GM12801 (cell line): ENCODE results near the gene RUFY2.

Experiments used
- TF ChIP-seq, protein P1 (sequence below): IDR thresholded peaks from one replicate; pipeline ENCODE4 v1.5.1; 2011; ENCODE audit warnings: control low read depth; ENCODE audit not compliant: insufficient read length; ENCODE audit errors: extremely low read depth

RUFY2 gene

DNA sequence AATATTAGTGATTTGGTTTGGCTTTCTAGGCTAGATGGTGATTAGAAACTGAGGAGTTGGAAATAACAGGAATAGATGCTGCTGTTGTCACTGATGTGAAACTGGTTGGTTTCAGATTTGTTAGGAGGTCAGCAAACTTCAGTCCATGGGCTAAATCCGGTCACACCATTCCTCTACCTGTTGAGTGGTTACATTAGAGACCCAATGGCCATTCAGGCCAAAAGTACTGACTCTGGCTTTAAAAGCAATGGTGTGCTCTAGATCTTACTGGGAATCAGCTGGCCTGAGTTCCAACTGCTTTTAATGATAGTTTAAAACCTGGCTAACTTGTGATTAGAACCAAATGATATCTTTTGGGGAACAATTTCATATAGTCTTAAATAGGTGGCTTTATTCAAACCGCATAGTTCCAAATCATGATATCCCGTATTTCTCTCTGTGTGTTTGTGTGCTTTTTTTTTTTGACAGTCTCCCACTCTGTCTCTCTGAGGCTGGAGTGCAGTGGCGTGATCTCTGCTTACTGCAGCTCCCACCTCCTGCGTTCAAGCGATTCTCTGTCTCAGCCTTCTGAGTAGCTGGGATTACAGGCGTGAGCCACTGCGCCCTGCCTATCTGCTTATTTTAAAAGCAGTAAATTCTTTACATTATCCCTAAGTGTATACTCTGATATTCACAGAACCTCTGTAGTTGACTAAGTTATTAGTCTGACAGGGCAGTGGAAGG lies 66.6 kb downstream of the RUFY2 start:
- TF ChIP-seq, protein P1, sequence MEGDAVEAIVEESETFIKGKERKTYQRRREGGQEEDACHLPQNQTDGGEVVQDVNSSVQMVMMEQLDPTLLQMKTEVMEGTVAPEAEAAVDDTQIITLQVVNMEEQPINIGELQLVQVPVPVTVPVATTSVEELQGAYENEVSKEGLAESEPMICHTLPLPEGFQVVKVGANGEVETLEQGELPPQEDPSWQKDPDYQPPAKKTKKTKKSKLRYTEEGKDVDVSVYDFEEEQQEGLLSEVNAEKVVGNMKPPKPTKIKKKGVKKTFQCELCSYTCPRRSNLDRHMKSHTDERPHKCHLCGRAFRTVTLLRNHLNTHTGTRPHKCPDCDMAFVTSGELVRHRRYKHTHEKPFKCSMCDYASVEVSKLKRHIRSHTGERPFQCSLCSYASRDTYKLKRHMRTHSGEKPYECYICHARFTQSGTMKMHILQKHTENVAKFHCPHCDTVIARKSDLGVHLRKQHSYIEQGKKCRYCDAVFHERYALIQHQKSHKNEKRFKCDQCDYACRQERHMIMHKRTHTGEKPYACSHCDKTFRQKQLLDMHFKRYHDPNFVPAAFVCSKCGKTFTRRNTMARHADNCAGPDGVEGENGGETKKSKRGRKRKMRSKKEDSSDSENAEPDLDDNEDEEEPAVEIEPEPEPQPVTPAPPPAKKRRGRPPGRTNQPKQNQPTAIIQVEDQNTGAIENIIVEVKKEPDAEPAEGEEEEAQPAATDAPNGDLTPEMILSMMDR: no peak

DNA sequence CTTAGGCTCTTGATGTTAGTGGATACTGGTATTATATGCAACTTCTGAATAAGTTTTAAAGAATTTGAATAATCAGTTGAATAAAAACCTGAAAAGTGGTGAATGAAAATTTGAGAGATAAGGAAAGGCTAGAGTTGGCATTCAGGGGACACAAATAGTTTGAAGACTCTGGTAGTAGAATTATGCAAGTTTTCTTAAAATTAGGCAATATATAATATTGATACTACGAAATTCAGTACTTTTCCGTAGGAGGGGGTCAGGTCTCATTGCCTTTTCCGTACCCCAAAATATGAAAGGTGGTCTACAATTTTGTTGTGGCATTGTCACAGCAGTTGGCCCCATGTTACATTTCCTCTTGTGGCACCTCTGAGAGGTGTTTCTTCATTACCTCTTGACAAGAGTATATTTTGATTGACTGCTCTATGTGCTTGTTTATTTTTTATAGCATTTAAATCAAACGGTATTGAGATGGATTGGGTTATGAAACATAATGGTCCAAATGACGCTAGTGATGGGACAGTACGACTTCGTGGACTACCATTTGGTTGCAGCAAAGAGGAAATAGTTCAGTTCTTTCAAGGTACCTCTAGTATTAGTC lies 70.2 kb downstream of the RUFY2 start:
- TF ChIP-seq, protein P1: no peak

DNA sequence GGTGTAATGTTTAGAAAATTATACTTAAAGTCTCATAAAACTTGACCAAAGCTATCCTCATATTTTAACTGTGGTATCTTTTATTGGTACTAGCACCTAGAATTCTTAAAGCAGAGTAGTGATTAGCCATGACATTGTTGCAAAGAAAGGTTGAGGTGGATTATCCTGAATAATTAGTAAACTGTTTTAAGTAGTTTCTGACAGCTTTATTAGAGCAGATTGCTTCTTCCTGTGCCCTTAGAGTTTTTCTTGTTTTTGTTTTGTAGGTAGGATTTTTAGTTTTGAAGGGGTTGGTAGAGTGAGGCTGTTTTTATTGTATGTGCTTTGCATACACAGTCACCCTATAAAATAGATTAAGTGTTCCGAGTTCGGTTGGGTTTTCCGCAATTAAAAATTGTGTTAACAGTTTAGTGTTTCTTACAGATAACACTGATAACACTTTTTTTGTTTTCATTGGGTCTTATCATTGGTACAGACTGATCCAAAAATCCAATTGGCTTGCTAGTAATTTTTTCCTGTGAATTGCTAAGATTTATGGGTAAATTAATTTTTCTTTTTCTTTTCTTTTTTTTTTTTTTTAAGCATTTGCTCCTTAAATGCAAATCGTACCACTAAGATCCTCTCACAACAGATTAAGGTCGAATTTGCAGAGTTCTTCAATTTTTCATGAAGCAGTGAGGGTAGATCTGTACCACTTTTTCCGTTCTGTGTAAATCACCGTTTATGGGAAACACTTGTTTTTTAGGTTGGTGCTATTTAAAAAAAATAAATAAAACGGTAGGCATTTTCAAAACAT lies 72.2 kb downstream of the RUFY2 start:
- TF ChIP-seq, protein P1: no peak

DNA sequence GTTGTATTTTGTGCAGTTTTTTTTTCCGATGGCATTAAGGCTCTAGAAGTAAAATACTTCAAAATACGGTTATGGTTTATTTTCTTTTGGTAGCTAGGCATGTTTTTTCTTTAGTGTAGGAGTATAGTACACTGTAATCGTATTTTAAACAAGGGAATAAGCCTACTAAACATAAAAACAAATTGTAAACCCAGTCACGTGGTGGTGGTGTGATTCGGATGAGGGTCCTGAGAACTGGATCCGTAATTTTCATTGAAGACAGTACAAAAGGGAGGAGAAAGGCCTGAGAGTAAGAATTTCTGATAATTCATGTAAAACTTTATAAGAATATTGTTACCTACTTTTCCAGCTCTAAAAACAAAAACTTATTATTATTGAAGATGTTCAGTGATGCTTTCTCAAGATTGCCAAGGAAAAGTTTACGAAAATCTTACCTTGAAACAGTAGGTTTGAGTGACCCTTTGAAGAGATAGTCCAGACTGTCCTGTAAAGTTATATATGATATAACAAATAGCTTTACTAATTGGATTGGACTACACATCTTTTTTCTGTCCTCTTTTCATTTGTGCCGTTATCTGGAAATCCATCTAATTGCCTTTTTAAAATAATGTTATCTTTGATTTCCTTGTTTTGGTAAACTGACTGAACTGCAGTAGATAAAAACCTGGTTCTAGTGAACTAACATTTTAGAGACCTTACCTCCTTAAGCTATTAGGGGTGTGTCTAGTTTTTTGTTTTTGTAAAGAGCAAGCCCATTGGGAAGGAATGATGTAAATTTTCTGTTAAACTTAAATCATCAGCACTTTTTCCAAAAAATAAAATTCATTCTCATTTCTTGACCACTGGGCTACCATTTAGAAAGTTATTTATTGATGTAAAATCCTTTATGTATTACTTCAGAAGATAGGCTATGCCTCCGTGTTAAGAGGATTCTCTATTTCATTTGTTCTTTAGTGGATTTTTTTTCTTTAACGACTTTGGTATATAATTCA lies 73.3 kb downstream of the RUFY2 start:
- TF ChIP-seq, protein P1: no peak

DNA sequence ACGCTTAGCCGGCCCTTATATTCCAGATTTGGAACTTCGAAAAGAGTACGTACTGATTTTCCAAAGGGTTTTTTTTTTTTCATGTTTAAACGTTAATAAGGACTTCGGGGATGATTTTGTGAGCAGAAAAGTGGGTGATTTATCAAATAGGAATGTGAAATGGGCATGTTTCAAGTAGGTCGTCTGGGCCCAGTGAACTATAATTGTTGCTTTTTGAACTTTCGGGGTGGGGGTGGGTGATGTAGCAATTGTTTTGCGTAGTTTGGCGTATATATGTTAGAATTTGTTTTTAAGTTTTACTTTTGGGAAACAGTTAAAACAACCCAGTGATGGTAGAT lies 74.0 kb downstream of the RUFY2 start:
- TF ChIP-seq, protein P1: no peak

DNA sequence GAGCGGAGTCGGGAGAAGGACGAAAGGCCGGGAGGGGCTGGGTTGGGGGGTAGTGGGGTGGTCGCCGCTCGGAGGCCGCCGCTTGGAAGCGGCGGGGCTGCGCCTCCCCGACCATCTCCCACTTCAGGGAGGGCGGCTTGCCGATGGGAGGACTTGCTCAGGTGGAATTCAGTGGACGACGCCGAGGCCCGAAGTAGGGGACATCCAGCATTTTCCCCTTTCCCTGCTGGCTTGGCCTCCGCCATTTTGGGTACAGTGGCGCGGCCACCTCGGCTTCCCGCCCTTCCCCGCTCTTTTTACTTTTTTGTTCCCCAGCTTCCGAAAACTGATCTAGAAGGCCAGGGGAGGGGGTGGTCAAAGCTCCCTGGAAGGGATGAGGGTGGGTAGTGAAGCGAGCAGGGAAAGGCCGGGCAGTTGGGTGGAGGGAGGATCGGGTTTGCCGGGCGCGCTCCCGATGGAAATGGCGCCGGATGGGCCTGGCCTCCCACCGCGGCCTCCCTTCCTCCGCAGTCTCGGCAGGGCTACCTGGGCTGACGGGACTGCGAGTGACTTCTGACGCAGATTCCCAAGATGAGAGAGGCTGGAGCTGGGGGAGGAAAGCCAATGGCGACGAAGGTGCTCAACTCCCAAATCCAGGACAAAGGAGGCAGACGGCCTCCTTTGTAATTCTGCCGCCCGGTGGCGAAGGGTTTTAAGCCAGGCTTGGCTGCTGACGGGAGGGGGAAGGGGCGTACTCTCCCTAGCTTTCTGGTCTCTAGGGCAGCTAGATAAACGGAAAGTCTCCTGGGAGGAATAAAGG lies 74.6 kb downstream of the RUFY2 start, which contains the start of gene PBLD:
PBLD (minus strand) TSS at position 670 of the 799 bp plus-strand sequence. CDS start 26,084 bp downstream, outside the sequence.
- TF ChIP-seq, protein P1: no peak
